HEK293 (cell line): ENCODE measurements around the gene PHEX.

Source experiments
- CTCF ChIA-PET: fragments of 350-600 bp; formaldehyde crosslinking; extraction: SDS; loops from one replicate; lab custom pipeline; 2021; ENCODE audit warnings: antibody characterized with exemption; lab: Yijun Ruan, JAX
- POLR2A ChIA-PET: fragments of 300-600 bp; formaldehyde crosslinking; extraction: SDS; loops from one replicate; lab custom pipeline; 2020; ENCODE audit warnings: antibody characterized with exemption, inconsistent platforms; lab: Yijun Ruan, JAX
- H3K27ac ChIP-seq: fragments of 200-500 bp; sonication (Bioruptor generic); 2 replicates; pipeline ENCODE4 v1.5.1; 2014; ENCODE audit warnings: low read depth, low read length, control low read depth, inconsistent platforms; ENCODE audit errors: extremely low read depth
- H3K36me3 ChIP-seq, 2 experiments: fragments of 200-500 bp in 1 of 2; sonication (Bioruptor generic) in 1 of 2; 1 replicate in 1 of 2; 2 replicates in 1 of 2; pipeline ENCODE4 v1.5.1; 2014 to 2017; ENCODE audit warnings: inconsistent platforms in 2 of 2, low read length in 2 of 2; ENCODE audit not compliant: control insufficient read depth in 2 of 2, insufficient read depth in 1 of 2
- H3K4me1 ChIP-seq: fragments of 200-500 bp; sonication (Bioruptor generic); 2 replicates; pipeline ENCODE4 v1.5.1; 2014; ENCODE audit warnings: mild to moderate bottlenecking, low read length, inconsistent platforms; ENCODE audit not compliant: control insufficient read depth, insufficient read depth
- H3K4me3 ChIP-seq: 2 replicates; pipeline ENCODE4 v1.5.1; 2011; ENCODE audit warnings: low read depth, mild to moderate bottlenecking, control low read depth, low read length, moderate library complexity
- H3K9me3 ChIP-seq: fragments of 200-500 bp; sonication (Bioruptor generic); 2 replicates; pipeline ENCODE4 v1.5.1; 2014; ENCODE audit warnings: low read depth, low read length, inconsistent platforms; ENCODE audit not compliant: control insufficient read depth, insufficient read depth
- GLIS1 ChIP-seq: fragments of 450-650 bp; formaldehyde crosslinking; IDR thresholded peaks from 2 replicates; pipeline ENCODE4 v1.5.1; 2016; ENCODE audit warnings: missing biosample characterization, missing genetic modification characterization
- SP7 ChIP-seq: fragments of 450-650 bp; formaldehyde crosslinking; IDR thresholded peaks from 2 replicates; pipeline ENCODE4 v1.5.1; 2016; ENCODE audit warnings: missing biosample characterization, missing genetic modification characterization
- ZNF157 ChIP-seq: fragments of 450-650 bp; formaldehyde crosslinking; IDR thresholded peaks from 2 replicates; pipeline ENCODE4 v1.5.1; 2016; ENCODE audit warnings: missing biosample characterization, missing genetic modification characterization
- ZNF169 ChIP-seq: fragments of 450-650 bp; formaldehyde crosslinking; IDR thresholded peaks from 2 replicates; pipeline ENCODE4 v1.5.1; 2016; ENCODE audit warnings: missing biosample characterization, missing genetic modification characterization
- ZNF223 ChIP-seq: fragments of 450-650 bp; formaldehyde crosslinking; IDR thresholded peaks from 2 replicates; pipeline ENCODE4 v1.5.1; 2016; ENCODE audit warnings: missing biosample characterization, missing genetic modification characterization
- ZNF366 ChIP-seq: fragments of 450-650 bp; formaldehyde crosslinking; conservative IDR thresholded peaks from 2 replicates; pipeline ENCODE4 v1.5.1; 2016; ENCODE audit warnings: missing biosample characterization, missing genetic modification characterization
- ZNF544 ChIP-seq: fragments of 450-650 bp; formaldehyde crosslinking; IDR thresholded peaks from 2 replicates; pipeline ENCODE4 v1.5.0; 2017; ENCODE audit warnings: missing biosample characterization, missing genetic modification characterization
- ZNF777 ChIP-seq: fragments of 450-650 bp; formaldehyde crosslinking; IDR thresholded peaks from 2 replicates; pipeline ENCODE4 v1.5.1; 2017; ENCODE audit warnings: missing biosample characterization, missing genetic modification characterization, borderline replicate concordance
- ZNF843 ChIP-seq: fragments of 450-650 bp; formaldehyde crosslinking; IDR thresholded peaks from 2 replicates; pipeline ENCODE4 v1.5.1; 2016; ENCODE audit warnings: missing biosample characterization, missing genetic modification characterization
- ZSCAN23 ChIP-seq: fragments of 450-650 bp; formaldehyde crosslinking; IDR thresholded peaks from 2 replicates; pipeline ENCODE4 v1.5.1; 2016; ENCODE audit warnings: missing biosample characterization, missing genetic modification characterization
- ZSCAN30 ChIP-seq: fragments of 450-650 bp; IDR thresholded peaks from 2 replicates; pipeline ENCODE4 v1.5.1; 2018; ENCODE audit warnings: missing biosample characterization, mild to moderate bottlenecking, missing genetic modification characterization, moderate library complexity
- TF ChIP-seq, protein P1 (sequence below): fragments of 450-650 bp; formaldehyde crosslinking; IDR thresholded peaks from 2 replicates; pipeline ENCODE4 v1.5.1; 2016; ENCODE audit warnings: missing biosample characterization, missing genetic modification characterization
- TF ChIP-seq, protein P2 (sequence below): fragments of 450-650 bp; formaldehyde crosslinking; IDR thresholded peaks from 2 replicates; pipeline ENCODE4 v1.5.1; 2016; ENCODE audit warnings: missing biosample characterization, missing genetic modification characterization, low read depth
- TF ChIP-seq, protein P3 (sequence below): fragments of 450-650 bp; formaldehyde crosslinking; IDR thresholded peaks from 2 replicates; pipeline ENCODE4 v1.5.1; 2016; ENCODE audit warnings: missing biosample characterization, missing genetic modification characterization, low read depth
- TF ChIP-seq, protein P4 (sequence below): fragments of 450-650 bp; formaldehyde crosslinking; conservative IDR thresholded peaks from 2 replicates; pipeline ENCODE4 v1.5.1; 2016; ENCODE audit warnings: low read depth, missing biosample characterization, missing genetic modification characterization
- TF ChIP-seq, protein P5 (sequence below): fragments of 450-650 bp; formaldehyde crosslinking; IDR thresholded peaks from 2 replicates; pipeline ENCODE4 v1.5.1; 2016; ENCODE audit warnings: missing biosample characterization, missing genetic modification characterization
- TF ChIP-seq, protein P6 (sequence below): fragments of 450-650 bp; formaldehyde crosslinking; IDR thresholded peaks from 2 replicates; pipeline ENCODE4 v1.5.1; 2016; ENCODE audit warnings: missing biosample characterization, missing genetic modification characterization

The PHEX gene

DNA sequence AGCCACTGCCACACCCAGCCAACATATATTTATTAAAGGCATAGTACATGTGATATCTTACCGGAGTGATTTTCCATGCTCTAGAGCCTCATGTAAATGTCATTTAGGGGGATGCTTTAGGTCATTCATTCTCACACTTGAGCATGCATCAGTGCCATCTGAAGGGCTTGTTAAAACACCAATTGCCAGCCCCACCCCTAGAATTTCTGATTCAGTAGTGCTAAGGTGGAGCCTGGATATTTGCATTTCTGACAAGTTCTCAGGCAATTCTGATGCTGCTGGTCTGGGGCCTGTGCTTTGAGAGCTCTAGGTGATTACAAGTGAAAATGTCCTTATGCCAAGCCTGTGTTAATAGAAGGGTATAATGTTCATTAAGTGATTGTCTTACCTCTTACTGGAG is 107.7 kb downstream of the PHEX start:
- TF ChIP-seq, protein P1, sequence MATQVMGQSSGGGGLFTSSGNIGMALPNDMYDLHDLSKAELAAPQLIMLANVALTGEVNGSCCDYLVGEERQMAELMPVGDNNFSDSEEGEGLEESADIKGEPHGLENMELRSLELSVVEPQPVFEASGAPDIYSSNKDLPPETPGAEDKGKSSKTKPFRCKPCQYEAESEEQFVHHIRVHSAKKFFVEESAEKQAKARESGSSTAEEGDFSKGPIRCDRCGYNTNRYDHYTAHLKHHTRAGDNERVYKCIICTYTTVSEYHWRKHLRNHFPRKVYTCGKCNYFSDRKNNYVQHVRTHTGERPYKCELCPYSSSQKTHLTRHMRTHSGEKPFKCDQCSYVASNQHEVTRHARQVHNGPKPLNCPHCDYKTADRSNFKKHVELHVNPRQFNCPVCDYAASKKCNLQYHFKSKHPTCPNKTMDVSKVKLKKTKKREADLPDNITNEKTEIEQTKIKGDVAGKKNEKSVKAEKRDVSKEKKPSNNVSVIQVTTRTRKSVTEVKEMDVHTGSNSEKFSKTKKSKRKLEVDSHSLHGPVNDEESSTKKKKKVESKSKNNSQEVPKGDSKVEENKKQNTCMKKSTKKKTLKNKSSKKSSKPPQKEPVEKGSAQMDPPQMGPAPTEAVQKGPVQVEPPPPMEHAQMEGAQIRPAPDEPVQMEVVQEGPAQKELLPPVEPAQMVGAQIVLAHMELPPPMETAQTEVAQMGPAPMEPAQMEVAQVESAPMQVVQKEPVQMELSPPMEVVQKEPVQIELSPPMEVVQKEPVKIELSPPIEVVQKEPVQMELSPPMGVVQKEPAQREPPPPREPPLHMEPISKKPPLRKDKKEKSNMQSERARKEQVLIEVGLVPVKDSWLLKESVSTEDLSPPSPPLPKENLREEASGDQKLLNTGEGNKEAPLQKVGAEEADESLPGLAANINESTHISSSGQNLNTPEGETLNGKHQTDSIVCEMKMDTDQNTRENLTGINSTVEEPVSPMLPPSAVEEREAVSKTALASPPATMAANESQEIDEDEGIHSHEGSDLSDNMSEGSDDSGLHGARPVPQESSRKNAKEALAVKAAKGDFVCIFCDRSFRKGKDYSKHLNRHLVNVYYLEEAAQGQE (tag by site-specific recombination) = no peak
- TF ChIP-seq ZSCAN30 (tag by site-specific recombination) (no peak), ZNF169 (tag by site-specific recombination) (no peak)
- H3K4me1 ChIP-seq = no peaks in the 10 kb centered on the region
- no peak overlapping the region for H3K4me3 ChIP-seq
- H3K9me3 ChIP-seq = no peaks in the 10 kb centered on the region
- no peak overlapping the region for H3K27ac ChIP-seq
- POLR2A ChIA-PET = no interaction called here
- H3K36me3 ChIP-seq = no peaks in the 10 kb centered on the region
- CTCF ChIA-PET = interaction anchor here (0.6 kb wide), 2 partner anchors 60 to 242 kb away, joined by 3 read pairs; no protein-coding TSS in a partner anchor

DNA sequence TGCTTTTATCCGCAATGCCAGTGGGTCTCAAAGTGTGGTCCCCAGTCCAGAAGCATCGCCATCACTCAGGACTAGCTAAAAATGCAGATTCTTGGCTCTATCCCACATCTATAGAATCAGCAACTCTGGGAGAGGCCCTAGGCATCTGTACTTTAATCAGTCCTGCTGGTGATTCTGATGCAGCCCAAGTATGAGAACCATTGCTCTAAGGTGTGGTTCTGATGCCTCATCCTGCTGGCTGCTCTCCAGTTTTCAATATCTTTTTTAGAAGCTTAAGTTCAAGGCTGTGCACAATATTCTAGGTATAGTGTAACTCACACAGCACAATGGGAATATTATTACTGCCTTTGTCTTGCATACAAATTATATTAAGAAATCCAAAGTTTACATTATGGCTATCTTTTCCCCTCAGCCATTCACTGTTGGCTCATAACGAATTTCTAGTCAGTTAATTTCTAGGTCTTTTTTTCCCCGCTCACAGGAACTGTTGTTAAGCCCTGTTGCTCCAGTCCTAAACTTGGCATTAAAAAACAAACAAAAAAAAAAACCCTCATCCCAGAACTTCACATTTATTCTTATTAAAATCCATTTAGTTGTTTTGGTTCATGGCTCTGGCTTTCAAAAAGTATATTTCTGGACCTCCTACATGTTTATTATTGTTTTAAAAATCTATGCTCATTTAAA is 109.1 kb downstream of the PHEX start:
- no peak overlapping the region for H3K27ac ChIP-seq
- CTCF ChIA-PET = interaction anchor here (1.2 kb wide), 1 partner anchor 156 kb away, joined by 3 read pairs; no protein-coding TSS in a partner anchor
- TF ChIP-seq ZNF157 = no peak
- TF ChIP-seq, protein P2, sequence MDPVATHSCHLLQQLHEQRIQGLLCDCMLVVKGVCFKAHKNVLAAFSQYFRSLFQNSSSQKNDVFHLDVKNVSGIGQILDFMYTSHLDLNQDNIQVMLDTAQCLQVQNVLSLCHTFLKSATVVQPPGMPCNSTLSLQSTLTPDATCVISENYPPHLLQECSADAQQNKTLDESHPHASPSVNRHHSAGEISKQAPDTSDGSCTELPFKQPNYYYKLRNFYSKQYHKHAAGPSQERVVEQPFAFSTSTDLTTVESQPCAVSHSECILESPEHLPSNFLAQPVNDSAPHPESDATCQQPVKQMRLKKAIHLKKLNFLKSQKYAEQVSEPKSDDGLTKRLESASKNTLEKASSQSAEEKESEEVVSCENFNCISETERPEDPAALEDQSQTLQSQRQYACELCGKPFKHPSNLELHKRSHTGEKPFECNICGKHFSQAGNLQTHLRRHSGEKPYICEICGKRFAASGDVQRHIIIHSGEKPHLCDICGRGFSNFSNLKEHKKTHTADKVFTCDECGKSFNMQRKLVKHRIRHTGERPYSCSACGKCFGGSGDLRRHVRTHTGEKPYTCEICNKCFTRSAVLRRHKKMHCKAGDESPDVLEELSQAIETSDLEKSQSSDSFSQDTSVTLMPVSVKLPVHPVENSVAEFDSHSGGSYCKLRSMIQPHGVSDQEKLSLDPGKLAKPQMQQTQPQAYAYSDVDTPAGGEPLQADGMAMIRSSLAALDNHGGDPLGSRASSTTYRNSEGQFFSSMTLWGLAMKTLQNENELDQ (tag by site-specific recombination) = no peak
- TF ChIP-seq ZNF366 (tag by site-specific recombination) = no peak
- no peak for TF ChIP-seq ZNF777 (tag by site-specific recombination)
- TF ChIP-seq, protein P3, sequence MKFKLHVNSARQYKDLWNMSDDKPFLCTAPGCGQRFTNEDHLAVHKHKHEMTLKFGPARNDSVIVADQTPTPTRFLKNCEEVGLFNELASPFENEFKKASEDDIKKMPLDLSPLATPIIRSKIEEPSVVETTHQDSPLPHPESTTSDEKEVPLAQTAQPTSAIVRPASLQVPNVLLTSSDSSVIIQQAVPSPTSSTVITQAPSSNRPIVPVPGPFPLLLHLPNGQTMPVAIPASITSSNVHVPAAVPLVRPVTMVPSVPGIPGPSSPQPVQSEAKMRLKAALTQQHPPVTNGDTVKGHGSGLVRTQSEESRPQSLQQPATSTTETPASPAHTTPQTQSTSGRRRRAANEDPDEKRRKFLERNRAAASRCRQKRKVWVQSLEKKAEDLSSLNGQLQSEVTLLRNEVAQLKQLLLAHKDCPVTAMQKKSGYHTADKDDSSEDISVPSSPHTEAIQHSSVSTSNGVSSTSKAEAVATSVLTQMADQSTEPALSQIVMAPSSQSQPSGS (tag by site-specific recombination) = no peak
- TF ChIP-seq ZSCAN23 (tag by site-specific recombination) = no peak
- TF ChIP-seq ZNF843 (tag by site-specific recombination) = no peak
- TF ChIP-seq, protein P4, sequence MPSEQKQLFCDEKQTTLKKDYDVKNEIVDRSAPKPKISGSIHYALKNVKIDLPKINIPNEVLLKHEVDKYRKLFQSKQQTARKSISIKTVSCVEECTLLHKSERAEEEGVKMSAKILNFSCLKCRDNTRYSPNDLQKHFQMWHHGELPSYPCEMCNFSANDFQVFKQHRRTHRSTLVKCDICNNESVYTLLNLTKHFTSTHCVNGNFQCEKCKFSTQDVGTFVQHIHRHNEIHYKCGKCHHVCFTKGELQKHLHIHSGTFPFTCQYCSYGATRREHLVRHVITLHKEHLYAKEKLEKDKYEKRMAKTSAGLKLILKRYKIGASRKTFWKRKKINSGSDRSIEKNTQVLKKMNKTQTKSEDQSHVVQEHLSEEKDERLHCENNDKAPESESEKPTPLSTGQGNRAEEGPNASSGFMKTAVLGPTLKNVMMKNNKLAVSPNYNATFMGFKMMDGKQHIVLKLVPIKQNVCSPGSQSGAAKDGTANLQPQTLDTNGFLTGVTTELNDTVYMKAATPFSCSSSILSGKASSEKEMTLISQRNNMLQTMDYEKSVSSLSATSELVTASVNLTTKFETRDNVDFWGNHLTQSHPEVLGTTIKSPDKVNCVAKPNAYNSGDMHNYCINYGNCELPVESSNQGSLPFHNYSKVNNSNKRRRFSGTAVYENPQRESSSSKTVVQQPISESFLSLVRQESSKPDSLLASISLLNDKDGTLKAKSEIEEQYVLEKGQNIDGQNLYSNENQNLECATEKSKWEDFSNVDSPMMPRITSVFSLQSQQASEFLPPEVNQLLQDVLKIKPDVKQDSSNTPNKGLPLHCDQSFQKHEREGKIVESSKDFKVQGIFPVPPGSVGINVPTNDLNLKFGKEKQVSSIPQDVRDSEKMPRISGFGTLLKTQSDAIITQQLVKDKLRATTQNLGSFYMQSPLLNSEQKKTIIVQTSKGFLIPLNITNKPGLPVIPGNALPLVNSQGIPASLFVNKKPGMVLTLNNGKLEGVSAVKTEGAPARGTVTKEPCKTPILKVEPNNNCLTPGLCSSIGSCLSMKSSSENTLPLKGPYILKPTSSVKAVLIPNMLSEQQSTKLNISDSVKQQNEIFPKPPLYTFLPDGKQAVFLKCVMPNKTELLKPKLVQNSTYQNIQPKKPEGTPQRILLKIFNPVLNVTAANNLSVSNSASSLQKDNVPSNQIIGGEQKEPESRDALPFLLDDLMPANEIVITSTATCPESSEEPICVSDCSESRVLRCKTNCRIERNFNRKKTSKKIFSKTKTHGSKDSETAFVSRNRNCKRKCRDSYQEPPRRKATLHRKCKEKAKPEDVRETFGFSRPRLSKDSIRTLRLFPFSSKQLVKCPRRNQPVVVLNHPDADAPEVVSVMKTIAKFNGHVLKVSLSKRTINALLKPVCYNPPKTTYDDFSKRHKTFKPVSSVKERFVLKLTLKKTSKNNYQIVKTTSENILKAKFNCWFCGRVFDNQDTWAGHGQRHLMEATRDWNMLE (tag by site-specific recombination) = no peak
- TF ChIP-seq ZNF223 (tag by site-specific recombination) = no peak
- TF ChIP-seq, protein P5, sequence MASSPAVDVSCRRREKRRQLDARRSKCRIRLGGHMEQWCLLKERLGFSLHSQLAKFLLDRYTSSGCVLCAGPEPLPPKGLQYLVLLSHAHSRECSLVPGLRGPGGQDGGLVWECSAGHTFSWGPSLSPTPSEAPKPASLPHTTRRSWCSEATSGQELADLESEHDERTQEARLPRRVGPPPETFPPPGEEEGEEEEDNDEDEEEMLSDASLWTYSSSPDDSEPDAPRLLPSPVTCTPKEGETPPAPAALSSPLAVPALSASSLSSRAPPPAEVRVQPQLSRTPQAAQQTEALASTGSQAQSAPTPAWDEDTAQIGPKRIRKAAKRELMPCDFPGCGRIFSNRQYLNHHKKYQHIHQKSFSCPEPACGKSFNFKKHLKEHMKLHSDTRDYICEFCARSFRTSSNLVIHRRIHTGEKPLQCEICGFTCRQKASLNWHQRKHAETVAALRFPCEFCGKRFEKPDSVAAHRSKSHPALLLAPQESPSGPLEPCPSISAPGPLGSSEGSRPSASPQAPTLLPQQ = no peak
- TF ChIP-seq, protein P6, sequence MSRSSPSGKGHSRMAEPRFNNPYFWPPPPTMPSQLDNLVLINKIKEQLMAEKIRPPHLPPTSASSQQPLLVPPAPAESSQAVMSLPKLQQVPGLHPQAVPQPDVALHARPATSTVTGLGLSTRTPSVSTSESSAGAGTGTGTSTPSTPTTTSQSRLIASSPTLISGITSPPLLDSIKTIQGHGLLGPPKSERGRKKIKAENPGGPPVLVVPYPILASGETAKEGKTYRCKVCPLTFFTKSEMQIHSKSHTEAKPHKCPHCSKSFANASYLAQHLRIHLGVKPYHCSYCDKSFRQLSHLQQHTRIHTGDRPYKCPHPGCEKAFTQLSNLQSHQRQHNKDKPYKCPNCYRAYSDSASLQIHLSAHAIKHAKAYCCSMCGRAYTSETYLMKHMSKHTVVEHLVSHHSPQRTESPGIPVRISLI (tag by site-specific recombination) = no peak
- TF ChIP-seq GLIS1 (tag by site-specific recombination) = no peak
- no peak for TF ChIP-seq ZNF544 (tag by site-specific recombination)
- TF ChIP-seq SP7 (tag by site-specific recombination) = no peak
- TF ChIP-seq, all 188 proteins: peak for 0
- H3K36me3 ChIP-seq = no peaks in the 10 kb centered on the region
- H3K4me1 ChIP-seq = no peaks in the 10 kb centered on the region
- H3K9me3 ChIP-seq = no peaks in the 10 kb centered on the region
- H3K4me3 ChIP-seq = no peak overlapping the region
- POLR2A ChIA-PET = no interaction called here
